Measurements from ENCODE around the gene TUBB2A.

TUBB2A gene

GRCh38 chr6:3157131-3157933 lies at the start of gene TUBB2A:
TSS of gene TUBB2A (minus strand) at chr6:3157544. CDS start at chr6:3157463, 81 bp downstream.
- peak; percentile 95 for DNase-seq (ENCODE audit: low spot score)
- TF ChIP-seq CTCF (conservative IDR thresholded peaks at IDR 0.05; ENCODE audit: low read depth): peak; percentile 81
- POLR2A ChIA-PET (ENCODE audit: low non-redundant PET): interaction anchor here (0.6 to 1.0 kb wide), 5 partner anchors 18 to 642 kb away, joined by 3 to 4 read pairs (median 3); no protein-coding TSS in a partner anchor
- CTCF ChIA-PET: interaction anchor here (0.7 to 1.1 kb wide), 6 partner anchors 30 to 94 kb away, joined by 3 to 5 read pairs (median 4); no protein-coding TSS in a partner anchor
- H3K27ac ChIP-seq: peak within 1 kb of the TSS; percentile 69

- POLR2A ChIA-PET (ENCODE audit: low non-redundant PET): no interaction called here
- no peak overlapping the region for H3K27ac ChIP-seq
- no peak for TF ChIP-seq CTCF (conservative IDR thresholded peaks at IDR 0.05; ENCODE audit: low read depth)
- no peak for DNase-seq (ENCODE audit: low spot score)
- CTCF ChIA-PET: no interaction called here
Observed at GRCh38 chr6:3206339-3207015, 49.1 kb upstream of the TUBB2A start.

GRCh38 chr6:3205913-3206312 lies 48.6 kb upstream of the TUBB2A start:
- POLR2A ChIA-PET (ENCODE audit: low non-redundant PET): no interaction called here
- CTCF ChIA-PET: no interaction called here

GRCh38 chr6:3204921-3205320 lies 47.6 kb upstream of the TUBB2A start:
- H3K27ac ChIP-seq: no peak overlapping the region
- ChIA-PET CTCF (interaction anchor here (0.8 kb wide), 1 partner anchor 301 kb away, joined by 4 read pairs; no protein-coding TSS in a partner anchor), POLR2A (ENCODE audit: low non-redundant PET) (no interaction called here)
- DNase-seq (ENCODE audit: low spot score): no peak
- TF ChIP-seq CTCF (conservative IDR thresholded peaks at IDR 0.05; ENCODE audit: low read depth): no peak

More at GRCh38 chr6:3205913-3206312, 48.6 kb upstream of the TUBB2A start:
- peak; percentile 32 for DNase-seq (ENCODE audit: low spot score)
- TF ChIP-seq CTCF (conservative IDR thresholded peaks at IDR 0.05; ENCODE audit: low read depth): no peak
- no peak overlapping the region for H3K27ac ChIP-seq

GRCh38 chr6:3202999-3203696 lies 45.8 kb upstream of the TUBB2A start:
- TF ChIP-seq CTCF (conservative IDR thresholded peaks at IDR 0.05; ENCODE audit: low read depth): no peak
- ChIA-PET POLR2A (ENCODE audit: low non-redundant PET) (no interaction called here), CTCF (no interaction called here)
- no peak overlapping the region for H3K27ac ChIP-seq
- no peak for DNase-seq (ENCODE audit: low spot score)

GRCh38 chr6:3201388-3201787 lies 44.0 kb upstream of the TUBB2A start:
- no peak for TF ChIP-seq CTCF (conservative IDR thresholded peaks at IDR 0.05; ENCODE audit: low read depth)
- ChIA-PET POLR2A (ENCODE audit: low non-redundant PET) (no interaction called here), CTCF (no interaction called here)
- no peak overlapping the region for H3K27ac ChIP-seq
- no peak for DNase-seq (ENCODE audit: low spot score)
